GM10266 (cell line): ENCODE measurements around the gene ISCA2.

ENCODE experiments used
- DNase-seq: peaks from one replicate; pipeline ENCODE4 v3.0.0; 2012; ENCODE audit errors: extremely low spot score
- TF ChIP-seq, protein P1 (sequence below): IDR thresholded peaks from 2 replicates; pipeline ENCODE4 v1.5.1; 2012; ENCODE audit warnings: mild to moderate bottlenecking, low read depth; ENCODE audit not compliant: control insufficient read depth, insufficient read depth; ENCODE audit errors: missing control alignments

ISCA2 gene

DNA sequence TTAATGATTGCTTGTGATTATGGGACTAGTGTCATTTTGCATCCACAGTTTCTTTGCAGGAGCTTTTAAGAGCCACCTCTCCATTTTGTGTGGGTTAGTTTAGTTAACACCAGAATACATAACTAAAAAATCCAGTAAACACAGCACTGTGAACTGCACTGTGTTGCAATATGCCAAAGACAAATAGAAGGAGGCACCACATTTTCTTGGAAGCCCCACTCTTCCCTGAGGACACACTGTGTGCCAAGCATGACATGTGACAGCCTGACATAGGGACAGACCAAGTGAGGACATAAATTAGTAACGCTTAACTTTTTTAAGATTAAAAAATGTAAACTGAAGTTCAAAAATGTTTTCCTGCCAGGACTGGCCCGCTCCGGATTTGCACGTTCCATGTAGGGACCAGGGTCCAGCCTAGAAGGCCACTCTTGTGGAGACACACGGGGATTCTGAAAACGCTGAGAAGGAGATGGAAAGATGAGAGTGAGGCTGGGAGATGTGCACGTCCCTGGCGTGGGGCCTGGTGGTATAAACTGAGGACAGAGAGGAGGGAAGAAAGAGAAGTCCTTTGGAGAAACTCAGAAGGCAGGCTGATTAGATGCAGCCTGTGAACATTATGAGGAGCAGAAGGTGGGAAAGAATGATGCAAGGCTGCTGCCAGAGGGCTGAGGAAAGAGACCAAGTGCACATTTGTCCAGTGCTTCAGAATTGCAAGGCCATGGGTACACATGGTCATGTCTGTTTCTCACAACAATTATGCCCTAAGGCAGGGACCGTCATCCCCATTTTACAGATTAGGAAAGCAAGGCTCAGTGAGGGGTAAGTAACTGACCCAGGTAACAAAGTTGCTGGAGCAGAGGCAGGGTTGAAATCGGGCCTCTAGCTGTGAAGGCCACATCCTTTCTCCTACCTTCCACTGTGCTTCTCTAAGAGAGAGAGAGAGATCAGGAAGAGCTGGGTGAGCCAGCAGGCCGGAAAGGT is 45.1 kb downstream of the ISCA2 start:
- DNase-seq, result no peak
- TF ChIP-seq, protein P1, sequence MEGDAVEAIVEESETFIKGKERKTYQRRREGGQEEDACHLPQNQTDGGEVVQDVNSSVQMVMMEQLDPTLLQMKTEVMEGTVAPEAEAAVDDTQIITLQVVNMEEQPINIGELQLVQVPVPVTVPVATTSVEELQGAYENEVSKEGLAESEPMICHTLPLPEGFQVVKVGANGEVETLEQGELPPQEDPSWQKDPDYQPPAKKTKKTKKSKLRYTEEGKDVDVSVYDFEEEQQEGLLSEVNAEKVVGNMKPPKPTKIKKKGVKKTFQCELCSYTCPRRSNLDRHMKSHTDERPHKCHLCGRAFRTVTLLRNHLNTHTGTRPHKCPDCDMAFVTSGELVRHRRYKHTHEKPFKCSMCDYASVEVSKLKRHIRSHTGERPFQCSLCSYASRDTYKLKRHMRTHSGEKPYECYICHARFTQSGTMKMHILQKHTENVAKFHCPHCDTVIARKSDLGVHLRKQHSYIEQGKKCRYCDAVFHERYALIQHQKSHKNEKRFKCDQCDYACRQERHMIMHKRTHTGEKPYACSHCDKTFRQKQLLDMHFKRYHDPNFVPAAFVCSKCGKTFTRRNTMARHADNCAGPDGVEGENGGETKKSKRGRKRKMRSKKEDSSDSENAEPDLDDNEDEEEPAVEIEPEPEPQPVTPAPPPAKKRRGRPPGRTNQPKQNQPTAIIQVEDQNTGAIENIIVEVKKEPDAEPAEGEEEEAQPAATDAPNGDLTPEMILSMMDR, result no peak

- DNase-seq, result no peak
- TF ChIP-seq, protein P1, result no peak
Observed at GRCh38 chr14:74539503-74539902, 45.9 kb downstream of the ISCA2 start.

GRCh38 chr14:74541225-74541624 is 47.7 kb downstream of the ISCA2 start:
- TF ChIP-seq, protein P1, result no peak
- DNase-seq, result no peak

DNA sequence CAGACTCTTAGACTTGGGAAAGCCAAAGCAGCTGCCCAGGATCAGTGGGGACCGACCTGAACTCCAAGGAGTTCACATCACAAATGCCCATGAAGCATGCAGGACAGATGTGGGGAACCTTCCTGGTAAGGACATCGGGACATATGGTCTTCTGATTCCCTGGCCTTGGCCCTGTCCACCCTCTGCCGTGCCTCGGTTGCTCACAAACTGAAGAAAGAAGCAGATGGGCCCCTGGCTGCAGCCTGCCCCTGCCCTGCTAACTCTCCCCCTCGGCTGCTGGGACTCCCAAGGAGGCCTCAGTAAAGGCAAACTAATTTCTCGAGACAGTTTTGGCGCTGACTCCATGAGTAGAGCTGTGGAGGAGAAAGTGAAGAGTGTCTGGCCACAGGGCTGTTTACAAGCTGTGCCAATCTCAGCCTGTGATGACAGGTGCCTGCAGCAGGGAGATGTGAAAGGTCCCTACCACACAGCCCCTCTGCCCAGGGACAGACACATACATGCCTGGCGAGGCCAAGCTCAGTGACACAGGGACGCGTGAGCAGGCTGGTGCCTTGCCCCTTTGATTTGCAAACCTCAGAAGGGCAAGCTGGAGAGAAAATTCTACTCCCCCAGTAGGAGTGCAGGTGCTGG is 48.6 kb downstream of the ISCA2 start:
- DNase-seq, result no peak
- TF ChIP-seq, protein P1, result no peak

DNA sequence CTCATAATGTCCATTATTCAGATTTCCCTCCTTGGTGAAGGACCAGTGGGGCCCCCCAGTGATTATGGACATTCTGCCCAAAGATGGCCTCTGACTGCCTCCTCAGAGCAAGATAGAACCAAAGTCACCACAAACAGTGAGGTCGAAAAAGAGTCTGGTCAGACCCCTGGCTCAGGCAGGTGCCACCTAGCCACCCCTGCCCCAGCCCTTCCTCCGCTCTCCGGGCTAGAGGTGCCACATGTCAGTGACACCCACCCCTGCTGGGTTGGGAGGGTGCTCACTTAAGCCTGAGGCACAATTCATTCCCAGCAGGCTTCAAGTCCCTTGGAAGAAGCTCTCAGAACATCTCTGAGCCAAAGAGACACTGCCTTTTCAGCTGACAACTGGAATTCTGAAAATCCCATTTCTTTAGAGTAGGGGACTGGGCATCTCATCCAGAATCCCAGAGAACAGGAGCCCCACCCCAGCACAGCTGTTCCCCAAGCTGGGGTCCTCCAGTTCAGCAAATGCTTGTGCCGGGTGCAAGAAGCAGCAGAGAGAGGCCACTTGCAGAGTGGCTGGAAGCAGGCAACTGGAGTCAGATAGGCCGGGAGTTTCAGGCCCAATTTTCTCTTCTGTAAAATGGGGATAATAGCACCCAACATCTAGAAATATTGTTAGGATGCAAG is 50.3 kb downstream of the ISCA2 start:
- TF ChIP-seq, protein P1, result no peak

DNA sequence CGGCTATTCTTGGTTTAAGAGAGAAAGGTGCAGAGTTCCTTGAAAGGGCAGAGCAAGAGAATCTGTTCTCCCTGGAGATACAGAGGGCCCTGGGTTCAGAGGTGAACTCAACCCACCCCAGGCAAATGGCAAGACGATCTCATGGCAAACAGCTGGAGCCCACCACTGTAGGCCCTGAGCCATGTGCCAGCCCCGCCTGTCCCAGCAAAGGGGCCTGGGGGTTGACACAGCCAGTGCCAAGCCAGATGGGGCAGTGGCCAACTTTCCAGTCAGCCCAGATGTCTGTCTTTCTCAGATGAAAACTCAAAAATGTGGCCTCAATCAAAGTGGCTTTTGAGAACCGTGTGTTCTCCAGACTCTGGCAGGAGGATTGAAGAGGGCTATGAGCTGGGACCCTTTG is 51.8 kb downstream of the ISCA2 start:
- DNase-seq, result no peak
- TF ChIP-seq, protein P1, result no peak

More for the DNA sequence above, 50.3 kb downstream of the ISCA2 start:
- DNase-seq, result no peak
